Measurements from ENCODE around the gene ROR1. TPM values are rescaled to one million over a fixed set of nuclear protein-coding genes. Genes with fewer than 3 reads are reported as not detected.

Gene ROR1
- polyA plus RNA-seq, 1 of the 3 experiments (the other 2 are of a cell fraction), result 4.0 TPM

DNA sequence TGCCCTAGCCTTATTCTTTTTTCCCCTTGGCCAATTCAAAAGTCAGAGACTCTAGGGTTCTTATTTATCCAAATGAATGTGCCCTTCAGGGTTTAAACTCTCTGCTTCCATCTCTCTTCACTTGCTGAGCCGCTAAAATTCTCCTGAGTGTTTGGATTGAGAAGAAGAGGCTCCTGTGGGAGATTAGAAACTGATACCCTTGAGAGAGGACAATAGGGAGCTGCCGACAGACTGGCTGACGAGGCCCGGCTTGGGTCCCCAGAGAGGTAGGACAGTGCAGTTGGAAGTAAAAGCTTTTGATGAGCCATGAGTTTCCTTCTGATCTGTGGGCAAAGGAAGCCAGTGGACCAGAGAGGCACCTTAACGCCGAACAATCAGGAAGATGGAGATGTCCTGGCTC lies 388.3 kb downstream of the ROR1 start:
- ChIA-PET POLR2A (no interaction called here), CTCF (interaction anchor here (1.2 to 9.5 kb wide), 4 partner anchors 24 to 85 kb away, joined by 4 to 49 read pairs (median 10); no protein-coding TSS in a partner anchor)
- H3K4me3 ChIP-seq (ENCODE audit: low read depth in 2 of 2, low read length in 1 of 2), result no peak overlapping the region
- H3K79me2 ChIP-seq (ENCODE audit: insufficient read depth), result no peaks in the 10 kb centered on the region
- peaks cover 13 to 37% of the 10 kb centered on the region in 2 experiments for H3K36me3 ChIP-seq (replicated peaks in 1 of 2; ENCODE audit: control insufficient read depth in 1 of 2, insufficient read depth in 2 of 2, low read length in 1 of 2)
- no peak for DNase-seq
- H3K27me3 ChIP-seq (ENCODE audit: insufficient read depth), result no peaks in the 10 kb centered on the region
- H2AFZ ChIP-seq (ENCODE audit: low read depth), result no peak overlapping the region
- H3F3A ChIP-seq (replicated peaks; ENCODE audit: insufficient read depth), result no peaks in the 10 kb centered on the region
- 0 out of 4 replicates have a peak overlapping the region, but pooled peaks of 1 of the 2 experiments have one; percentile 7 for H3K27ac ChIP-seq (ENCODE audit: low read depth in 2 of 2, low read length in 1 of 2)
- no peak overlapping the region for H3K9ac ChIP-seq
- WGBS (ENCODE audit: low lambda C conversion rate), result 93% methylated on average over 6 of the region's 6 CpGs
- no peaks in the 10 kb centered on the region for H3K9me2 ChIP-seq
- TF ChIP-seq FOXM1 (IDR thresholded peaks at IDR 0.05; ENCODE audit: low read depth), result no peak
- no peak for TF ChIP-seq GATA2 (CRISPR knock-in tag; IDR thresholded peaks at IDR 0.05)
- TF ChIP-seq, protein P1, sequence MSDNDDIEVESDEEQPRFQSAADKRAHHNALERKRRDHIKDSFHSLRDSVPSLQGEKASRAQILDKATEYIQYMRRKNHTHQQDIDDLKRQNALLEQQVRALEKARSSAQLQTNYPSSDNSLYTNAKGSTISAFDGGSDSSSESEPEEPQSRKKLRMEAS (IDR thresholded peaks at IDR 0.05; ENCODE audit: low read depth), result no peak
- no peak for TF ChIP-seq USF2 (IDR thresholded peaks at IDR 0.05; ENCODE audit: borderline replicate concordance, low read depth, low read length)
- no peak for TF ChIP-seq FOXJ3 (CRISPR knock-in tag; IDR thresholded peaks at IDR 0.05)
- TF ChIP-seq ELF1 (IDR thresholded peaks at IDR 0.05), result no peak
- no peak for TF ChIP-seq RCOR1 (IDR thresholded peaks at IDR 0.05; ENCODE audit: low read length)
- no peak for TF ChIP-seq RAD21 (IDR thresholded peaks at IDR 0.05; ENCODE audit: low read length)
- TF ChIP-seq ZBTB33 (IDR thresholded peaks at IDR 0.05; ENCODE audit: borderline replicate concordance, low read depth), result no peak
- TF ChIP-seq EP300 (IDR thresholded peaks at IDR 0.05; ENCODE audit: borderline replicate concordance in 1 of 2, low read depth in 1 of 2, low read length in 1 of 2), result no peak
- TF ChIP-seq JUND (IDR thresholded peaks at IDR 0.05), result no peak
- no peak for TF ChIP-seq TEAD4 (IDR thresholded peaks at IDR 0.05; ENCODE audit: borderline replicate concordance, insufficient read depth)
- TF ChIP-seq GABPA (IDR thresholded peaks at IDR 0.05; ENCODE audit: low read depth), result no peak
- no peak for TF ChIP-seq EZH2phosphoT487 (IDR thresholded peaks at IDR 0.05; ENCODE audit: borderline replicate concordance, low read depth)
- no peak for TF ChIP-seq RFX5 (IDR thresholded peaks at IDR 0.05; ENCODE audit: low read length)
- TF ChIP-seq YY1 (IDR thresholded peaks at IDR 0.05; ENCODE audit: low read depth), result no peak
- no peak for TF ChIP-seq CTCF (IDR thresholded peaks at IDR 0.05)
- TF ChIP-seq POLR2AphosphoS5 (IDR thresholded peaks at IDR 0.05; ENCODE audit: low read depth, low read length), result no peak
- TF ChIP-seq FOSL2 (IDR thresholded peaks at IDR 0.05; ENCODE audit: borderline replicate concordance, low read depth), result no peak
- H3K4me2 ChIP-seq, result no peak overlapping the region
- H4K20me1 ChIP-seq (ENCODE audit: insufficient read depth), result no peaks in the 10 kb centered on the region
- peaks cover 0 to 11% of the 10 kb centered on the region in 2 experiments; a peak in 2 of 4 replicates for H3K4me1 ChIP-seq (ENCODE audit: control insufficient read depth in 1 of 2, insufficient read depth in 2 of 2, low read depth in 1 of 2, low read length in 1 of 2)
- H3K9me3 ChIP-seq, result no peaks in the 10 kb centered on the region
